Measurements from ENCODE around the gene ASIC1. TPM values are rescaled to one million over a fixed set of nuclear protein-coding genes. Genes with fewer than 3 reads are reported as not detected.

Gene ASIC1
- polyA plus RNA-seq, 2 donors = 1.4 to 2.1 TPM

DNA sequence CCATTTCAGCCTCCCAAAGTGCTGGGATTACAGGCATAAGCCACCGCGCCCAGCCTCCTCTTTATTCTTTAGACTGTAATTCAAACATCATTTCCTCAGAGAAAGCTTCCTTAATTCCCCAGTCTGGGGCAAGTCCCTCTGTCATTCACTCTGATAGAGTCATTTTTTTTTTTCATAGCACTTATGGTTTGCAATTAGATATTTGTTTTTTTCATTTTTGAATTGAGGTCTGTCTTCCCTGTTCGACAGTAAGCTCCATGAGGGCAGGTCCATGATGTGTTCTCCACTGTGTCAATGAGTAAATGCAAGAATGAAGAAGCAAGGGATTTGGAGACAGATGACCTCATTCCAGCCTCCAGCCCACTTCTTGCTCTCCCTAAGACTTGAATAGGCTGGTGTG, 12.1 kb downstream of the ASIC1 start:
- WGBS, 2 donors = 94 to 100% methylated on average over 3 of the region's 3 CpGs
- no peak overlapping the region for H3K27ac ChIP-seq (ENCODE audit: low read depth in 2 of 2, low read length in 1 of 2)
- H3K27me3 ChIP-seq (ENCODE audit: control insufficient read depth in 1 of 2, insufficient read depth in 2 of 2, low read length in 2 of 2) = no peaks in the 10 kb centered on the region
- H3K36me3 ChIP-seq (ENCODE audit: control insufficient read depth in 2 of 2, insufficient read depth in 2 of 2, low read length in 1 of 2) = no peaks in the 10 kb centered on the region
- no peaks in the 10 kb centered on the region for H3K9me3 ChIP-seq (ENCODE audit: control insufficient read depth in 2 of 2, insufficient read depth in 1 of 2, low read depth in 1 of 2, low read length in 1 of 2)
- H3K4me1 ChIP-seq (ENCODE audit: control insufficient read depth in 2 of 2, insufficient read depth in 2 of 2, low read length in 1 of 2) = peaks cover 2 to 3% of the 10 kb centered on the region in 2 donors
- no peak overlapping the region for H3K4me3 ChIP-seq (ENCODE audit: low read depth in 1 of 2, low read length in 2 of 2)

DNA sequence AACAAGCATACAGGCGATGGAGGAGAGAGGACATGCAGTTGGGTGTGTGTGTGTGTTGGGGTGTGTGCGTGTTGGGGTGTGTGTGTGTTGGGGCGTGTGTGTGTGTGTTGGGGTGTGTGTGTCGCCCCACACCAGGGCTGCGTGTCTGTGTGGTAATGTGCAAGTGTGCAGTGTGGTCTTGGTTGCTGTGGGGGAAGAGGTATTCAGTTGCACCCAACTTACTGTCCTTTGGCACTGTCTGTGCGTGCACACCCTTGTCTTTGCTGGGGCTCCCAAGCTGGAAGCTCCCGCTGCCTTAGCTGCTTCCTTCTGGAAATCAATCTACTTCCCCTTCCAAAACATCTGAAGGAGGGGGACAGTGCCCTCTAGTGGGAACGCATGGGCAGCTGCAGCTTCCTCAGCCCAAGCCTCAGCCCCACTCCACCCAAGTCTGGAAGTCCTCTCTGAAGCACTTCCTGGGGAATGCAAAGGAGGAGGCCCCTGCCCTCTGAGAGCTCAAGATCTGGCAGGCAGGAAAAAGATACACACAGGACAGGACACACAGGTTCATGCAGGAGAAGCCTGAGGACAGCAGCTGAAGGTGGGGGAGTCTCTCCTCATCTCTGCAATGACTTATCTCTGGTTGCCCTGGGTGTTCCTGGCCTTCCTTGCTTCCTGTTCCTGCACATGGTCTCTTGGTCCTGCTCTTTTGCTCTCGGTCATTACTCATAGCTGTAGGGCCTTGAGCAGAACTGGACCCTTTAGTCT, 13.1 kb downstream of the ASIC1 start:
- H3K4me3 ChIP-seq (ENCODE audit: low read depth in 1 of 2, low read length in 2 of 2) = no peak overlapping the region
- WGBS, 2 donors = 33 to 37% methylated on average over 9 of the region's 9 CpGs

DNA sequence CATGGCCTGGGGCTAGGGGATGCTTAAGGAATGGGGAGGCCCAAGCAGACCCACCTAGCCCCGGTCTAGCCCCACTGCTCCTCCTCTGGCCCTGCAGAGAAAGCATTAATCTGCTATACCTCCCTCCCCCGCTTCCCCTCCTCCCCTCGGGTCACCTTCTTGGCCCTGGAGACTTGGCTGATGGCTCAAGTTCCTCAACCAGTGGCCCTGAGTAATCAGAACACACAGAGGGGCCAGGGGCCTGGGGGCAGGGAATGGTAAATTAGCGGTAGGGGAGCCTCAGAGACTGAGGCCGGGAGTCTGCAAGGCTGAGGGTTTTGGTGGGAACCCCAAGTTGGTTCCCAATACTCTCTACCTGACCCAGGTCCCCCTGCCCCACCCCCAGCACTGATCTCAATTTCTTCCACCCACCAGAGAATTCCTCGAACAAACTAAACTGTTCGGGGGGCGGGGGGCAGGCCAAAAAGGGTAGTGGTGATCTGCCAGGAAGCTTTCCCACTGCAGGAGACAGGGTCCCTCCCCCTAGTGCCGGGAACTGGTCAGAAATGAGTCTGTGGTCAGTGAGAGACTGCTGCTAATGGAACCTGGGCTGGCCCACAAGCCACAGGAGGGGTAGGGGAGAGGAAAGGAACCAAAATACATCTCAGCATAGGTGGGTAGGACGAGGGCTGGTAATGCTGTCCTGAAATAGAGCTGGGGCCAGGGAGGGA, 15.0 kb downstream of the ASIC1 start:
- Histone ChIP-seq H3K9me3 (ENCODE audit: control insufficient read depth in 2 of 2, insufficient read depth in 1 of 2, low read depth in 1 of 2, low read length in 1 of 2) (no peaks in the 10 kb centered on the region), H3K36me3 (ENCODE audit: control insufficient read depth in 2 of 2, insufficient read depth in 2 of 2, low read length in 1 of 2) (no peaks in the 10 kb centered on the region), H3K27ac (ENCODE audit: low read depth in 2 of 2, low read length in 1 of 2) (no peak overlapping the region), H3K27me3 (ENCODE audit: control insufficient read depth in 1 of 2, insufficient read depth in 2 of 2, low read length in 2 of 2) (no peaks in the 10 kb centered on the region), H3K4me3 (ENCODE audit: low read depth in 1 of 2, low read length in 2 of 2) (no peak overlapping the region), H3K4me1 (ENCODE audit: control insufficient read depth in 2 of 2, insufficient read depth in 2 of 2, low read length in 1 of 2) (peaks cover 2 to 3% of the 10 kb centered on the region in 2 donors)
- 70 to 77% methylated on average over 10 of the region's 10 CpGs for WGBS, 2 donors

More for the DNA sequence above, 13.1 kb downstream of the ASIC1 start:
- Histone ChIP-seq H3K4me1 (ENCODE audit: control insufficient read depth in 2 of 2, insufficient read depth in 2 of 2, low read length in 1 of 2) (peaks cover 2 to 3% of the 10 kb centered on the region in 2 donors), H3K36me3 (ENCODE audit: control insufficient read depth in 2 of 2, insufficient read depth in 2 of 2, low read length in 1 of 2) (no peaks in the 10 kb centered on the region), H3K27ac (ENCODE audit: low read depth in 2 of 2, low read length in 1 of 2) (no peak overlapping the region), H3K27me3 (ENCODE audit: control insufficient read depth in 1 of 2, insufficient read depth in 2 of 2, low read length in 2 of 2) (no peaks in the 10 kb centered on the region), H3K9me3 (ENCODE audit: control insufficient read depth in 2 of 2, insufficient read depth in 1 of 2, low read depth in 1 of 2, low read length in 1 of 2) (no peaks in the 10 kb centered on the region)

GRCh38 chr12:50073206-50073605, 15.8 kb downstream of the ASIC1 start:
- Histone ChIP-seq H3K27me3 (ENCODE audit: control insufficient read depth in 1 of 2, insufficient read depth in 2 of 2, low read length in 2 of 2) (no peaks in the 10 kb centered on the region), H3K4me3 (ENCODE audit: low read depth in 1 of 2, low read length in 2 of 2) (no peak overlapping the region), H3K9me3 (ENCODE audit: control insufficient read depth in 2 of 2, insufficient read depth in 1 of 2, low read depth in 1 of 2, low read length in 1 of 2) (no peaks in the 10 kb centered on the region), H3K27ac (ENCODE audit: low read depth in 2 of 2, low read length in 1 of 2) (no peak overlapping the region), H3K4me1 (ENCODE audit: control insufficient read depth in 2 of 2, insufficient read depth in 2 of 2, low read length in 1 of 2) (peaks cover 2 to 3% of the 10 kb centered on the region in 2 donors), H3K36me3 (ENCODE audit: control insufficient read depth in 2 of 2, insufficient read depth in 2 of 2, low read length in 1 of 2) (no peaks in the 10 kb centered on the region)
- WGBS, 2 donors = 72% methylated on average over 7 of the region's 7 CpGs

GRCh38 chr12:50073712-50074111, 16.3 kb downstream of the ASIC1 start:
- WGBS, 2 donors = 83 to 85% methylated on average over 10 of the region's 10 CpGs

GRCh38 chr12:50074936-50075807, 17.8 kb downstream of the ASIC1 start:
- peaks cover 0 to 2% of the 10 kb centered on the region in 2 donors for H3K4me1 ChIP-seq (ENCODE audit: control insufficient read depth in 2 of 2, insufficient read depth in 2 of 2, low read length in 1 of 2)
- no peak overlapping the region for H3K27ac ChIP-seq (ENCODE audit: low read depth in 2 of 2, low read length in 1 of 2)
- H3K9me3 ChIP-seq (ENCODE audit: control insufficient read depth in 2 of 2, insufficient read depth in 1 of 2, low read depth in 1 of 2, low read length in 1 of 2) = no peaks in the 10 kb centered on the region
- H3K36me3 ChIP-seq (ENCODE audit: control insufficient read depth in 2 of 2, insufficient read depth in 2 of 2, low read length in 1 of 2) = no peaks in the 10 kb centered on the region
- no peaks in the 10 kb centered on the region for H3K27me3 ChIP-seq (ENCODE audit: control insufficient read depth in 1 of 2, insufficient read depth in 2 of 2, low read length in 2 of 2)
- WGBS, 2 donors = 3 to 4% methylated on average over 9 of the region's 9 CpGs
- no peak overlapping the region for H3K4me3 ChIP-seq (ENCODE audit: low read depth in 1 of 2, low read length in 2 of 2)

More at GRCh38 chr12:50073712-50074111, 16.3 kb downstream of the ASIC1 start:
- Histone ChIP-seq H3K27me3 (ENCODE audit: control insufficient read depth in 1 of 2, insufficient read depth in 2 of 2, low read length in 2 of 2) (no peaks in the 10 kb centered on the region), H3K4me3 (ENCODE audit: low read depth in 1 of 2, low read length in 2 of 2) (no peak overlapping the region), H3K36me3 (ENCODE audit: control insufficient read depth in 2 of 2, insufficient read depth in 2 of 2, low read length in 1 of 2) (no peaks in the 10 kb centered on the region), H3K27ac (ENCODE audit: low read depth in 2 of 2, low read length in 1 of 2) (no peak overlapping the region), H3K9me3 (ENCODE audit: control insufficient read depth in 2 of 2, insufficient read depth in 1 of 2, low read depth in 1 of 2, low read length in 1 of 2) (no peaks in the 10 kb centered on the region), H3K4me1 (ENCODE audit: control insufficient read depth in 2 of 2, insufficient read depth in 2 of 2, low read length in 1 of 2) (peaks cover 2 to 3% of the 10 kb centered on the region in 2 donors)

DNA sequence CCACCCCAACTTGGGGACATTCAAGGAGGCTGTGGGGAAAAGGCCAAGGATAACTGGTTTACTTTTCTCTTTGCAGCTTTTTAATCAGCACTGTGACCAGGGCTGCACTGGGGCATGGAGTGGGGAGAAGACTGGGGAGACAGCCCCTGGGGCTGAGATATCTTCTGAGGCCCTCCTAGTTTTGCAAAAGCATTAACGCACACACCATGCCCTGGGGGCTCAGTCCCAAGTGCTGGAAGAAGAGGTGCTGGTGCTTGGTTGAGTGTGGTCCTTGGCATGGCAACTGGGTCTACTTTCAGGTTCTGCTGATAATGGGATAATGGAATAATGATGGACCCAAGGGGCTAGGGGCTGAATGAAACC, 18.4 kb downstream of the ASIC1 start:
- Histone ChIP-seq H3K4me1 (ENCODE audit: control insufficient read depth in 2 of 2, insufficient read depth in 2 of 2, low read length in 1 of 2) (no peaks in the 10 kb centered on the region), H3K9me3 (ENCODE audit: control insufficient read depth in 2 of 2, insufficient read depth in 1 of 2, low read depth in 1 of 2, low read length in 1 of 2) (no peaks in the 10 kb centered on the region), H3K36me3 (ENCODE audit: control insufficient read depth in 2 of 2, insufficient read depth in 2 of 2, low read length in 1 of 2) (no peaks in the 10 kb centered on the region), H3K27me3 (ENCODE audit: control insufficient read depth in 1 of 2, insufficient read depth in 2 of 2, low read length in 2 of 2) (no peaks in the 10 kb centered on the region), H3K4me3 (ENCODE audit: low read depth in 1 of 2, low read length in 2 of 2) (no peak overlapping the region), H3K27ac (ENCODE audit: low read depth in 2 of 2, low read length in 1 of 2) (no peak overlapping the region)
- 74 to 86% methylated on average over 1 of the region's 1 CpG for WGBS, 2 donors

- Histone ChIP-seq H3K36me3 (ENCODE audit: control insufficient read depth in 2 of 2, insufficient read depth in 2 of 2, low read length in 1 of 2) (no peaks in the 10 kb centered on the region), H3K4me3 (ENCODE audit: low read depth in 1 of 2, low read length in 2 of 2) (no peak overlapping the region), H3K9me3 (ENCODE audit: control insufficient read depth in 2 of 2, insufficient read depth in 1 of 2, low read depth in 1 of 2, low read length in 1 of 2) (no peaks in the 10 kb centered on the region), H3K4me1 (ENCODE audit: control insufficient read depth in 2 of 2, insufficient read depth in 2 of 2, low read length in 1 of 2) (no peaks in the 10 kb centered on the region), H3K27ac (ENCODE audit: low read depth in 2 of 2, low read length in 1 of 2) (no peak overlapping the region), H3K27me3 (ENCODE audit: control insufficient read depth in 1 of 2, insufficient read depth in 2 of 2, low read length in 2 of 2) (no peaks in the 10 kb centered on the region)
- WGBS, 2 donors = 90 to 91% methylated on average over 12 of the region's 12 CpGs
Observed at GRCh38 chr12:50077099-50077498, 19.7 kb downstream of the ASIC1 start.

DNA sequence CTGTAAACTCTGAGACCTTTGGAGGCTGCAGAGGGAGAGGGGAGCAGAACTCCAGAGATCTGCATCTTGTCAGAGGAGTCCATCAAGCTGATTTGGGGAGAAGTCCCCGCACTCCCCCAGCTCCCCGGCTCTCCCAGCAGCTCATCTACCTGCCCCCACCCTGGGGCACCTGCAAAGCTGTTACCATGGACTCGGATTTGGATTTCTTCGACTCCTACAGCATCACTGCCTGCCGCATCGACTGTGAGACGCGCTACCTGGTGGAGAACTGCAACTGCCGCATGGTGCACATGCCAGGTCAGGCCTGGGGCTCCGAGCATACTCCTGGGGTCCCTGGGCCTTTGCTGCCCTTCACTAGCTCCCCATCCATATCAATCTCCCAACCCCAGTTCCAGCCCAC, 20.9 kb downstream of the ASIC1 start:
- no peaks in the 10 kb centered on the region for H3K36me3 ChIP-seq (ENCODE audit: control insufficient read depth in 2 of 2, insufficient read depth in 2 of 2, low read length in 1 of 2)
- no peaks in the 10 kb centered on the region for H3K4me1 ChIP-seq (ENCODE audit: control insufficient read depth in 2 of 2, insufficient read depth in 2 of 2, low read length in 1 of 2)
- H3K4me3 ChIP-seq (ENCODE audit: low read depth in 1 of 2, low read length in 2 of 2) = no peak overlapping the region
- H3K9me3 ChIP-seq (ENCODE audit: control insufficient read depth in 2 of 2, insufficient read depth in 1 of 2, low read depth in 1 of 2, low read length in 1 of 2) = no peaks in the 10 kb centered on the region
- WGBS, 2 donors = 89 to 94% methylated on average over 10 of the region's 10 CpGs
- no peaks in the 10 kb centered on the region for H3K27me3 ChIP-seq (ENCODE audit: control insufficient read depth in 1 of 2, insufficient read depth in 2 of 2, low read length in 2 of 2)
- H3K27ac ChIP-seq (ENCODE audit: low read depth in 2 of 2, low read length in 1 of 2) = no peak overlapping the region

All from esophagus (tissue), 2 donors.